Esophagus muscularis mucosa (tissue), 4 donors: ENCODE measurements around the gene TENM4. TPM values are rescaled to one million over a fixed set of nuclear protein-coding genes. Genes with fewer than 3 reads are reported as not detected.

Experiments
- DNase-seq: peaks from one replicate; pipeline ENCODE4 v3.0.0-alpha.2; 2017; ENCODE audit errors: extremely low spot score
- H3K27ac ChIP-seq, 4 donors: fragments of 200-600 bp; sonication (generic); replicated peaks in 1 of 4; 1 replicate in 3 of 4; 2 replicates in 1 of 4; pipeline ENCODE4 v1.5.1; 2016 to 2019; ENCODE audit warnings: mild to moderate bottlenecking in 1 of 4
- H3K27me3 ChIP-seq, 4 donors: fragments of 200-600 bp; sonication (generic); one replicate each; pipeline versions ENCODE4 v1.5.1 to v1.6.0; 2016 to 2019
- H3K36me3 ChIP-seq, 4 donors: fragments of 200-600 bp; sonication (generic); one replicate each; pipeline ENCODE4 v1.5.1; 2016 to 2019
- H3K4me1 ChIP-seq, 4 donors: fragments of 200-600 bp; sonication (generic); one replicate each; pipeline ENCODE4 v1.5.1; 2016 to 2019
- H3K4me3 ChIP-seq, 4 donors: fragments of 200-600 bp; sonication (generic); 1 replicate in 2 of 4; 2 replicates in 2 of 4; pipeline ENCODE4 v1.5.1; 2016 to 2019; ENCODE audit warnings: mild to moderate bottlenecking in 4 of 4, moderate library complexity in 1 of 4
- H3K9me3 ChIP-seq, 4 donors: fragments of 200-600 bp; sonication (generic); 1 replicate in 3 of 4; 2 replicates in 1 of 4; pipeline ENCODE4 v1.5.1; 2016 to 2019
- CTCF ChIP-seq, 3 experiments: fragments of 200-600 bp in 2 of 3; fragments of 450-650 bp in 1 of 3; sonication (generic) in 2 of 3; IDR thresholded peaks; one replicate each; pipeline ENCODE4 v1.5.1; 2017 to 2019; ENCODE audit warnings: antibody characterized with exemption in 3 of 3, mild to moderate bottlenecking in 2 of 3, moderate library complexity in 1 of 3
- EP300 ChIP-seq: sonication (generic); formaldehyde crosslinking; IDR thresholded peaks from one replicate; pipeline ENCODE4 v1.6.1; 2017; ENCODE audit warnings: antibody characterized with exemption
- POLR2A ChIP-seq: fragments of 450-650 bp; IDR thresholded peaks from one replicate; pipeline ENCODE4 v1.6.1; 2017; ENCODE audit warnings: antibody characterized with exemption, moderate library complexity, mild to moderate bottlenecking, low read depth
- POLR2AphosphoS5 ChIP-seq, 2 donors: sonication (generic); formaldehyde crosslinking; IDR thresholded peaks; one replicate each; pipeline ENCODE4 v1.6.1; 2017; ENCODE audit warnings: antibody characterized with exemption in 2 of 2
- WGBS: methylation state at CpG from one replicate; pipeline ENCODE4 v1.1.5; 2018; 5-methylcytosine and 5-hydroxymethylcytosine counted together
- intact Hi-C: fragments of 100-400 bp; cut with DNase I; formaldehyde crosslinking; loops from one replicate; pipeline ENCODE4 v1.15.1; 2023
- total RNA-seq, 4 donors: library from RNA; depleted of rRNA; stranded (reverse); fragments of >200 nt; gene quantifications; one replicate each; pipeline versions ENCODE4 v1.1.0 to v1.2.1, GENCODE V29; 2016

Gene TENM4
- total RNA-seq, 4 donors from 2014 or later, result 4.1 to 9.6 (median 8.0) TPM

- intact Hi-C loops, result no loop called here
- TF ChIP-seq CTCF (IDR thresholded peaks at IDR 0.05), result no peak
- TF ChIP-seq POLR2A, result no peak
- TF ChIP-seq EP300, result no peak
- TF ChIP-seq POLR2AphosphoS5 (IDR thresholded peaks at IDR 0.05), result no peak
- Histone ChIP-seq H3K4me1 (peaks cover 0 to 17% (median 13%) of the 10 kb centered on the region in 4 donors), H3K9me3 (no peaks in the 10 kb centered on the region), H3K27me3 (no peaks in the 10 kb centered on the region), H3K36me3 (no peaks in the 10 kb centered on the region), H3K4me3 (no peak overlapping the region), H3K27ac (no peak overlapping the region)
- 97% methylated on average over 6 of the region's 6 CpGs for WGBS
- DNase-seq, result no peak
These were observed 205.1 kb downstream of the TENM4 start for GRCh38 chr11:79235696-79236095.

GRCh38 chr11:79232346-79232745 is 208.5 kb downstream of the TENM4 start:
- Histone ChIP-seq H3K4me3 (no peak overlapping the region), H3K27ac (no peak overlapping the region), H3K36me3 (no peaks in the 10 kb centered on the region), H3K4me1 (peaks cover 0 to 6% (median 4%) of the 10 kb centered on the region in 4 donors), H3K27me3 (no peaks in the 10 kb centered on the region), H3K9me3 (no peaks in the 10 kb centered on the region)
- WGBS, result 98% methylated on average over 3 of the region's 5 CpGs
- intact Hi-C loops, result no loop called here
- TF ChIP-seq POLR2A, result no peak
- no peak for TF ChIP-seq POLR2AphosphoS5 (IDR thresholded peaks at IDR 0.05)
- no peak for TF ChIP-seq CTCF (IDR thresholded peaks at IDR 0.05)
- no peak for TF ChIP-seq EP300
- DNase-seq, result no peak

GRCh38 chr11:79229047-79229446 is 211.8 kb downstream of the TENM4 start:
- no peak for TF ChIP-seq POLR2A
- no peak for TF ChIP-seq POLR2AphosphoS5 (IDR thresholded peaks at IDR 0.05)
- TF ChIP-seq CTCF (IDR thresholded peaks at IDR 0.05), result no peak
- no peak for TF ChIP-seq EP300
- no peak for DNase-seq
- Histone ChIP-seq H3K27ac (no peak overlapping the region), H3K9me3 (no peaks in the 10 kb centered on the region), H3K36me3 (no peaks in the 10 kb centered on the region), H3K4me3 (no peak overlapping the region), H3K27me3 (no peaks in the 10 kb centered on the region), H3K4me1 (no peaks in the 10 kb centered on the region)
- intact Hi-C loops, result no loop called here
- WGBS, result 100% methylated on average over 1 of the region's 1 CpG

- H3K27me3 ChIP-seq, result no peaks in the 10 kb centered on the region
- H3K36me3 ChIP-seq, result no peaks in the 10 kb centered on the region
- no peaks in the 10 kb centered on the region for H3K4me1 ChIP-seq
- DNase-seq, result no peak
- WGBS, result 83% methylated on average over 13 of the region's 13 CpGs
- no peaks in the 10 kb centered on the region for H3K9me3 ChIP-seq
- intact Hi-C loops, result no loop called here
- no peak overlapping the region for H3K4me3 ChIP-seq
- no peak for TF ChIP-seq CTCF (IDR thresholded peaks at IDR 0.05)
- TF ChIP-seq EP300, result no peak
- TF ChIP-seq POLR2AphosphoS5 (IDR thresholded peaks at IDR 0.05), result no peak
- no peak for TF ChIP-seq POLR2A
- no peak overlapping the region for H3K27ac ChIP-seq
These were observed 212.8 kb downstream of the TENM4 start for GRCh38 chr11:79227767-79228755.
